ENCODE measurements around the gene TRO. TPM values are rescaled to one million over a fixed set of nuclear protein-coding genes. Genes with fewer than 3 reads are reported as not detected.

Gene TRO
- polyA plus RNA-seq, 1 donor = 127 TPM

DNA sequence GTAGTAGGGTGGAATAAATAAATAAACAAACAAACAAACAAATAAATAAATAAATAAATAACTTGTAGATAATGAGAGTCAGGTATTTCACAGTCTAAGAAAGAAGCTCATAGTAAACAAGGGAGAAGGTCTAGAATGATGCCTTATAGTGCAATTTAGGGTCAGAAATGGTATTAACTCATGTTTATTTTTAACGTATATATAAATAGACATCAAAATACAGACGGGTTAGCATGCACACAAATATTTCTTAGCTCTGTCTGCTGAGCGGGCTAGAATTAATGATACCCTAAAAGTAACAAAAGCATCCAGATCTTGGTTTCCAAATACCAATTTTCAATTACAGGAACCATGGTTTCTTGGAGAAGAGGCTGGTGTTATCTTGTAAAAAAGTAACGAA is 56.8 kb downstream of the TRO start:
- no peak for DNase-seq

DNA sequence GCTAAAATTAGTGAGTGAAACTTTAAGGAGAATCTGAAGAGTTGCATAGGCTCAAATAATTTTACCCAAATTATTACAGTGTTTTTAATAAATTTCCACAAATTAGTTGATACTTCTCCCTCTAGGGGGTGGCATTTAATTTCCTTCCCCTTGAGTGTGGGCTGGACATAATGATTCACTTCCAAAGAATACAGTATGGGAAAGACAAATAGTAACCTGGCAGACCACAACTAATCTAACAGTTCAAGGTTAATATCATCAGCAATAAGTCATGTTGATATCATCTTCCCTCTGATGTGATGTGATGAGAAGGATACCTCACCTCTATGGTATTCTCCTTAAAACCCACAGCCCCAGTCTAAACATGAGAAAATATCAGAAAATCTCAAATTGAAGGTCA is 57.8 kb downstream of the TRO start:
- DNase-seq = no peak

DNA sequence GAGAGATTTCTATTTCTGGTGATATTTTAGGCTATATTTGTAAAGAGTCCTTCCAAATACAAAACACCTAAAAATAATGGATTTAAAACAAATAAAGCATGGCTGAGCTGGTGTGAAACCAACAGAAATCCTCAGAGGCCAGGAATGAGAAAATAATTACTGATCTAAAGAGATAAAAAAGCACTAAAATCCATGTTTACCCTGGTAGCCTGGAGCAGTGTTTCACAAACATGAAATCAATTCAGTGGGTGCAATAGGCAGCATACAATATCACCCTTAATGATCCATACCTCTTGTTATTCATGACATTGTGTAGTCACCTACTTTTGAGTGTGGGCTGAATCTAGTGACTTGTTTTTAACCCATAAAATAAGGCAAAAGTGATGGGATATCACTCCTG is 58.8 kb downstream of the TRO start:
- DNase-seq = no peak

DNA sequence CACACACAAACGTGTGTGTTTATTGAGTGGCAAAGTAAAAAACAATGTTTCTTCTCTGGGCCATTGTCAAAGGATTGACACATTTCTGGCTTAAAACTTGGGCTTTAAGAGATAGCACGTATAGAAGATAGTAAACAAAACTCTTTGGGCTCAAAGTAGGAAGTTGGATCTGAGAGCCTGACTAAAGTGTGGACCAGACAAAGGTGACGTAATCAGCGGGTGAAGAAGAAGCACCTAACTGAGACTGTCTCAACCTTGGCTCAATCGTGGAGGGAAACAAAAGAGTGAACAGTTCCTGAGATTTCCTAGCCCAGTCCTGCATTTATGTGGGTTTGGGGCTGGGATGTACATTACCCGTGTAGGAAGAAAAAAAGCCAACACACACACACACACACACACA is 59.7 kb downstream of the TRO start:
- no peak for DNase-seq

Other genes starting within 250 kb of the TRO start
- 0.80 TPM for gene ITIH6, start 122.6 kb upstream of the TRO start, polyA plus RNA-seq (ENCODE audit: insufficient read length)
- 988 TPM for gene MAGED2, start 113.1 kb upstream of the TRO start, polyA plus RNA-seq (ENCODE audit: insufficient read length)
- gene PFKFB1, start 73.4 kb downstream of the TRO start, polyA plus RNA-seq (ENCODE audit: insufficient read length) = 1.1 TPM
- 11.3 TPM for gene APEX2, start 79.5 kb downstream of the TRO start, polyA plus RNA-seq (ENCODE audit: insufficient read length)
- gene ALAS2, start 110.2 kb downstream of the TRO start, polyA plus RNA-seq (ENCODE audit: insufficient read length) = 14.7 TPM
- gene PAGE2B, start 154.2 kb downstream of the TRO start, polyA plus RNA-seq (ENCODE audit: insufficient read length) = not detected
- not detected for gene PAGE2, start 168.2 kb downstream of the TRO start, polyA plus RNA-seq (ENCODE audit: insufficient read length)